AG04450 (cell line): ENCODE data around the gene TGFBR3. TPM values are rescaled to one million over a fixed set of nuclear protein-coding genes. Genes with fewer than 3 reads are reported as not detected.

ENCODE experiments used
- CTCF ChIA-PET: fragments of 300-600, 350-600 bp; formaldehyde crosslinking; extraction: SDS; loops from one replicate; lab custom pipeline; 2022; ENCODE audit warnings: antibody characterized with exemption, inconsistent platforms; lab: Charles Lee
- POLR2A ChIA-PET: fragments of 350-600 bp; formaldehyde crosslinking; extraction: SDS; loops from one replicate; lab custom pipeline; 2021; ENCODE audit warnings: antibody characterized with exemption, inconsistent platforms; lab: Yijun Ruan, JAX
- DNase-seq: peaks from one replicate; pipeline ENCODE4 v3.0.0-alpha.2; 2011; ENCODE audit warnings: low read depth, low spot score
- H3K27ac ChIP-seq: one replicate; pipeline ENCODE4 v1.5.1; 2012; ENCODE audit warnings: low read depth, low read length, control low read depth
- H3K27me3 ChIP-seq: one replicate; pipeline ENCODE4 v1.6.0; 2012; ENCODE audit warnings: low read length; ENCODE audit not compliant: control insufficient read depth, insufficient read depth
- H3K4me3 ChIP-seq: 2 replicates; pipeline ENCODE4 v1.5.1; 2011; ENCODE audit warnings: mild to moderate bottlenecking, low read depth, low read length, control low read depth
- H3K9me3 ChIP-seq: 2 replicates; pipeline ENCODE4 v1.5.1; 2012; ENCODE audit warnings: low read length; ENCODE audit not compliant: control insufficient read depth, insufficient read depth
- CTCF ChIP-seq: IDR thresholded peaks from 2 replicates; pipeline ENCODE4 v1.5.1; 2011; ENCODE audit warnings: low read depth, low read length, control low read depth, inconsistent platforms
- polyA plus RNA-seq: library from polyadenylated mRNA; depleted of rRNA; stranded (reverse); fragments of >200 nt; gene quantifications from 2 replicates; pipeline ENCODE4 v1.2.3, GENCODE V29; 2011

TGFBR3 gene
- polyA plus RNA-seq, 1 experiment = 36.5 TPM

GRCh38 chr1:91885213-91885715, 687 bp downstream of the TGFBR3 start:
- no peak for DNase-seq
- Histone ChIP-seq H3K27ac (peak overlapping the region; percentile 57), H3K27me3 (no peaks in the 10 kb centered on the region), H3K4me3 (peak overlapping the region; percentile 80), H3K9me3 (no peaks in the 10 kb centered on the region; the same call in 1 of the 2 replicates)
- CTCF ChIA-PET = interaction anchor here (0.5 to 3.8 kb wide), 8 partner anchors 33 to 378 kb away, joined by 3 to 59 read pairs (median 12); no protein-coding TSS in a partner anchor
- no peak for TF ChIP-seq CTCF
- POLR2A ChIA-PET = interaction anchor here (0.6 to 1.5 kb wide), 9 partner anchors 11 to 863 kb away, joined by 3 to 6 read pairs (median 4); partner anchors contain the start of gene ZNF644

DNA sequence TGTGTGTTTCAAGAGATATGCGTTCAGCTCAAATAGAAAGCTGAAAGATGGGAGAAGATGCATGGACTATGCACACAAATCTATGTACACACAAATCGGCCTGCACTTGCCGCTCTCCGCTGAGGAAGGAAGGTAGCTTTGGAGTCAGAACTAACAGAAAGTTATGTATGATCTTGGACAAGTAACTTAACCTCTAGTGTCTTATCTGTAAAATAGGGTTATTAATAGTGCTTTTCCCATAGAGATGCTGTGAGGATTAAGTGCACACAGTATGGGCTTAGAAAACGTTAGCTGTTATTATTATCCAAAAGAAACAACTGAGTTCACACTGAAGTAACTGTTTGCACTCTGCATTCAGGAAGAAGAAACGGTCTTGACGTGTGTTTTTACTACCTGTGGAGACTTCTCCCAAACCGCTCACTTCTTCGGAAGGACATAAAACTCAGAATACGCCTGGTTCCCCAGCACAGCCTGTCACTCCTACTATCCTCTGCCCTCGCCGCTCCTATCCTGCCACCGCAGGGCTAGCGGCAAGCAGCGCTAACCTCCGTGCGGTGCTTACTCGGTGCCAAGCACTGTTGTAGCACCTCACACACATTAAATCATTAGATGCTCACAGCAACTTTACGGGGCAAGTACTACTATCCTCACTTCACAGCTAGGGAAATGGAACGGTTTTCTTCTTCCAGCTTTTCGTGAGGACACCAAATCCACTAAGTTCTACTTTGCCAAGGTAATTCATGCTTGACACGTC, 1.3 kb downstream of the TGFBR3 start:
- ChIA-PET POLR2A (interaction anchor here (1.1 to 1.5 kb wide), 2 partner anchors 309 to 315 kb away, joined by 3 to 4 read pairs; no protein-coding TSS in a partner anchor), CTCF (interaction anchor here (0.8 to 3.8 kb wide), 18 partner anchors 12 to 377 kb away, joined by 3 to 59 read pairs (median 5); no protein-coding TSS in a partner anchor)
- no peak for TF ChIP-seq CTCF
- no peaks in the 10 kb centered on the region for H3K27me3 ChIP-seq
- H3K27ac ChIP-seq = peak overlapping the region; percentile 57
- H3K9me3 ChIP-seq = no peaks in the 10 kb centered on the region; the same call in 1 of the 2 replicates
- peak overlapping the region; percentile 80 for H3K4me3 ChIP-seq
- DNase-seq = no peak

DNA sequence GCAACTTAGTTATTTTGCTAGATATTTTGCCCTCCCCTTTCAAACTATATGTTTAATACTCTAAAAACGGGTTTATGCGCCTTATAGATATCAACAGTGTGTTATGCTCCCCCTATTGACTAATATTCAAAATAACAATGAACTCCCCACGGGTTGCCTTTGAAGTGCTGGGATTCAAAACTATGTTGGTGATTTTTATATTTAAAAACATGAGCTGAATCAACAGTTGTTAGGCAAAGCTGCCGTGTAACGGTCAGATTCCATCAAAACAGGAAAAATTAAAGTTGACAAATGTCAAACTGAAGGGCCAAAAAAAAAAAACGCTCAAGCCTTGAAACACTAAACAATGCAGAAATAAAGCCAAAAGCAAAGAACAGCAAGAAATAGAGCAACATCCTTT, 2.5 kb downstream of the TGFBR3 start:
- Histone ChIP-seq H3K9me3 (no peaks in the 10 kb centered on the region; the same call in 1 of the 2 replicates), H3K4me3 (peak overlapping the region; percentile 39), H3K27ac (no peak overlapping the region), H3K27me3 (no peaks in the 10 kb centered on the region)
- no peak for DNase-seq
- CTCF ChIA-PET = interaction anchor here (0.6 to 3.8 kb wide), 42 partner anchors 8 to 865 kb away, joined by 3 to 59 read pairs (median 4); no protein-coding TSS in a partner anchor
- POLR2A ChIA-PET = interaction anchor here (0.7 kb wide), 2 partner anchors 11 to 902 kb away, joined by 4 to 5 read pairs; no protein-coding TSS in a partner anchor
- peak; percentile 59 for TF ChIP-seq CTCF

- no peak overlapping the region for H3K4me3 ChIP-seq
- POLR2A ChIA-PET = no interaction called here
Observed at GRCh38 chr1:91881280-91881679, 4.7 kb downstream of the TGFBR3 start.

More at GRCh38 chr1:91881280-91881679, 4.7 kb downstream of the TGFBR3 start:
- Histone ChIP-seq H3K9me3 (no peaks in the 10 kb centered on the region; the same call in 1 of the 2 replicates), H3K27me3 (no peaks in the 10 kb centered on the region), H3K27ac (no peak overlapping the region)
- no peak for DNase-seq
- CTCF ChIA-PET = no interaction called here
- no peak for TF ChIP-seq CTCF
